VCaP (cell line): ENCODE measurements around the gene ZNF672.

Source experiments
- H3K27ac ChIP-seq: fragments of 450-650 bp; 2 replicates; pipeline ENCODE4 v1.5.1; 2017
- TF ChIP-seq, protein P1 (sequence below): fragments of 450-650 bp; conservative IDR thresholded peaks from 2 replicates; pipeline ENCODE4 v1.5.1; 2017; ENCODE audit warnings: mild to moderate bottlenecking, moderate library complexity

Gene ZNF672

DNA sequence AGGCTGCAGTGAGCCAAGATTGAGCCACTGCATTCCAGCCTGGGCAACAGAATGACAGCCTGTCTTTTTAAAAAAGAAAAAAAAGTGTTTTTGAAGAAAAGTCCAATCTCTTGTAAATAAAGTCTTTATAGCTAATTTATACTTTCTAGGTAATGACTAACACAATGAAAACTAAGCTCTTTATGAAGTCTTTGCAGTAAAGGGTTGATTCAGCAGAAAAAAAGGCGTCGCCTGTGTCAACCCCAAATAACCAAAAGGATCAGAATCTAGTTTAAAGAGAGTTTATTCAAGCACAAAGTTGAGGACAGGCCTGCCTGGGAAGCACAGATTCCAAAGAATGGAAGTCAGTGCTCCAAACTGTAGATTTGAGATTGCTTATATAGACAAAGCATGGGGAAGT lies 53.7 kb downstream of the ZNF672 start:
- no peak overlapping the region for H3K27ac ChIP-seq
- TF ChIP-seq, protein P1, sequence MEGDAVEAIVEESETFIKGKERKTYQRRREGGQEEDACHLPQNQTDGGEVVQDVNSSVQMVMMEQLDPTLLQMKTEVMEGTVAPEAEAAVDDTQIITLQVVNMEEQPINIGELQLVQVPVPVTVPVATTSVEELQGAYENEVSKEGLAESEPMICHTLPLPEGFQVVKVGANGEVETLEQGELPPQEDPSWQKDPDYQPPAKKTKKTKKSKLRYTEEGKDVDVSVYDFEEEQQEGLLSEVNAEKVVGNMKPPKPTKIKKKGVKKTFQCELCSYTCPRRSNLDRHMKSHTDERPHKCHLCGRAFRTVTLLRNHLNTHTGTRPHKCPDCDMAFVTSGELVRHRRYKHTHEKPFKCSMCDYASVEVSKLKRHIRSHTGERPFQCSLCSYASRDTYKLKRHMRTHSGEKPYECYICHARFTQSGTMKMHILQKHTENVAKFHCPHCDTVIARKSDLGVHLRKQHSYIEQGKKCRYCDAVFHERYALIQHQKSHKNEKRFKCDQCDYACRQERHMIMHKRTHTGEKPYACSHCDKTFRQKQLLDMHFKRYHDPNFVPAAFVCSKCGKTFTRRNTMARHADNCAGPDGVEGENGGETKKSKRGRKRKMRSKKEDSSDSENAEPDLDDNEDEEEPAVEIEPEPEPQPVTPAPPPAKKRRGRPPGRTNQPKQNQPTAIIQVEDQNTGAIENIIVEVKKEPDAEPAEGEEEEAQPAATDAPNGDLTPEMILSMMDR: no peak

DNA sequence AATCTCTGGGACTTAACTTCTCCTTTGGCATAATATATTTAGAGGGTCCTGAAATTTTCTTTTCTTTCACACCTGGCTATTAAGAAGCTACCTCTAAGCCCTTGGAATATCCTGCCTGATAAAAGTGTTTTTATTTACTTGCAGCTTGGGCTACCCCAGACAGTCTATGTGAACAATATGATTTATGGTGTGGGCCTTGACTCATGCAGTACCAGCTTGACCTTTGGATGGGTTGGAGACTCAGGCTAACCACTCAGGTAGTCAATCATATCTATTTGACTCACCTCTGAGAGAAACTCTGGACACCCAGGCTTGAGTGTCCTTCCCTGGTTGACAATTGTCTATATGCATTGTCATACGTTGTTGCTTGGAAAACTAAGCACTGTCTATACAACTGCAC lies 54.6 kb downstream of the ZNF672 start:
- TF ChIP-seq, protein P1: no peak

DNA sequence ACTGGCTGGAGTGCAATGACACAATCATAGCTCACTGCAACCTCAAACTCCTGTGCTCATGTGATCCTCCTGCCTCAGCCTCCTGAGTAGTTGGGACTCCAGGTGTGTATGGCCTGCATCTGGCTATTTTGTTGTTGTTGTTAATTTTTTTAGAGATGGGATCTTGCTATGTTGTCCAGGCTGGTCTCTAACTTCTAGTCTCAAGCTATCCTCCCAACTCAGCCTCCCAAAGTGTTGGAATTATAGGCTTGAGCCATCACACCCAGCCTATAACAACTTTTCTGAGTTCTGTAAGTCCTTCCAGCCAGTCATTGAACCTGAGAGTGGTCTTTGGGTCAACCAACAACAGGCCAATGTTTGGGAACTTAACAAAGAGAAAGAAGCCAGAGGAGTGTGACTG lies 56.8 kb downstream of the ZNF672 start:
- TF ChIP-seq, protein P1: no peak
- no peak overlapping the region for H3K27ac ChIP-seq

More for the DNA sequence above, 54.6 kb downstream of the ZNF672 start:
- no peak overlapping the region for H3K27ac ChIP-seq

DNA sequence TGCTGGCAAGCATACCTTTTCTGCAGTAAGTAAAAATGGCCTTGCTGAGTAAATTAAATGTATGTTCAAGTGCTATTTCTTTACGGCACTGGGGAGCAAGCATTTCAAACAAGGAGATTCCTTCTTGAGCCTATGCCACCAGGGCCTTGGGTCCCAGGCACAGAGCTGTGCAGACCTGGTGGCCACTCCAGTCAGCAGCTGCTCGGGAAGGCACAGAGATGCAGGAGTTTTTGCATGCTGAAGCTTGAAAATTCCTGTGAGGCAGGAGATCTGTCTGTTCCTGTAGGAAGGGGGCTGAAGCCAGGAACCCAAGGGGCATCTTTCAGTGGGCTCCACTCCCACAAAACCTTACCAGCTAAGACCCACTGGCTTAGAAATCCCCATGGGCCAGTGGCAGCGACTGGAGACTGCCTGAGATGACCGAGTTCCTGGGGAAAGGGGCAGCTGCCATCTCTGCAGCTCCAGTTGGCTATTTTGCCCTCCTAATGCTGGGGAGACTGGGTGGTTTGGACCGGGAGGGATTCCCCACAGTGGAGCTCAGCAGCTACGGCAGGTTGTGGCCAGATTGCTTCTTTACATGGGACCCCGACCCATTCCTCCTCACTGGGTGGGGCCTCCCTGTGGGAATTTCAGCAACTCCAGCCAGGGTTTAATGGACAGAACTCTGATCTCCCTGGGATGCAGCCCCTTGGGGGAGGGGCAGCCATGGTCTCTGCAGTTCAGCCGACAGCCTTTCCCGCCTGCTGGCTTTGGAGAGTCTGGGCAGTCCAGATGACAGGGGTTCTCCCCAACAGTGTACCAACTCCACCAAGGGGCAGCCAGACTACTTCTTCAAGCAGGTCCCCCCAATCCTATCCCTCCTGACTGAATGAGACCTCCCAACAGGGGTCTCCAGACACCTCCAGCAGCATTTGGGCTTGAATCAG lies 59.7 kb downstream of the ZNF672 start:
- TF ChIP-seq, protein P1: no peak

More for the DNA sequence above, 59.7 kb downstream of the ZNF672 start:
- no peak overlapping the region for H3K27ac ChIP-seq
